H7 (cell line): Measurements from ENCODE around the gene UBE2K. TPM values are rescaled to one million over a fixed set of nuclear protein-coding genes. Genes with fewer than 3 reads are reported as not detected.
"Not testable (repeated sequence)": the region's sequence is repeated elsewhere in the genome, so short reads cannot be mapped to it uniquely, and the experiment has no call there.

Experiments used
- DNase-seq: peaks from one replicate; pipeline ENCODE4 v3.0.0; 2012
- H3K27me3 ChIP-seq: 2 replicates; pipeline ENCODE4 v1.6.0; 2011; ENCODE audit warnings: mild to moderate bottlenecking, low read length; ENCODE audit not compliant: control insufficient read depth, insufficient read depth
- H3K36me3 ChIP-seq: replicated peaks from 2 replicates; pipeline ENCODE4 v1.5.1; 2011; ENCODE audit warnings: low read length; ENCODE audit not compliant: control insufficient read depth, insufficient read depth
- H3K4me3 ChIP-seq: 2 replicates; pipeline ENCODE4 v1.5.1; 2011; ENCODE audit warnings: low read depth, mild to moderate bottlenecking, control low read depth, low read length, moderate library complexity; ENCODE audit not compliant: insufficient read depth
- total RNA-seq: library from RNA; depleted of rRNA; stranded (reverse); fragments of >200 nt; shearing (Covaris generic); gene quantifications from 2 replicates; pipeline ENCODE4 v1.2.3, GENCODE V29; 2014

UBE2K gene
- total RNA-seq, 1 experiment from 2014 or later: 26.4 TPM

DNA sequence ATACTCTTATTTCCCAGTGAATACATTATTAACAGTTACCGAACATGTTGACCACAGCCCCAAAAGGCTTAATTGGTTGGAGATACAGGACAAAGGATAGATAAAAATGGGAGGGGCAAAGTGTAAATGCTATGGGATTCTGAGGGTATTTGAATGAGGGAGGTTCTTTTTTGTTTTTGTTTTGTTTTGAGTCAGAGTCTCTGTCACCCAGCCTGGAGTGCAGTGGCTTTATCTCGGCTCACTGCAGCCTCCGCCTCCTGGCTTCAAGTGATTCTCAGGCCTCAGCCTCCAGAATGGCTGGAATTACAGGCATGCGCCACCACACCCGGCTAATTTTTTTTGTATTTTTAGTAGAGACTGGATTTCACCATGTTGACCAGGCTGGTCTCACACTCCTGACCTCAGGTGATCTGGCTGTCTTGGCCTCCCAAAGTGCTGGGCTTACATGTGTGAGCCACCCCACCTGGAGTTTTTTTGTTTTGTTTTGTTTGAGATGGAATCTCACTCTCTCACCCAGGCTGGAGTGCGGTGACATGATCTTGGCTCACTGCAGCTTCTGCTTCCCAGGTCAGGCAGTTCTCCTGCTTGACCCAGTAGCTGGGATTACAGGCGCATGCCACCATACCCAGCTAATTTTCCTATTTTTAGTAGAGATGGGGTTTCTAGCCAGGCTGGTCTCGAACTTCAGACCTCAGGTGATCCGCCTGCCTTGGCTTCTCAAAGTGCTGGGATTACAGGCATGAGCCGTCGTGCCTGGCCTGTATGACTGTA, 9.0 kb downstream of the UBE2K start:
- H3K36me3 ChIP-seq: no peaks in the 10 kb centered on the region
- no peak for DNase-seq
- no peaks in the 10 kb centered on the region for H3K27me3 ChIP-seq
- no peak overlapping the region for H3K4me3 ChIP-seq

- H3K36me3 ChIP-seq: no peaks in the 10 kb centered on the region
- no peak for DNase-seq
- no peak overlapping the region for H3K4me3 ChIP-seq
- no peaks in the 10 kb centered on the region for H3K27me3 ChIP-seq
Observed at GRCh38 chr4:39710098-39710896, 12.4 kb downstream of the UBE2K start.

DNA sequence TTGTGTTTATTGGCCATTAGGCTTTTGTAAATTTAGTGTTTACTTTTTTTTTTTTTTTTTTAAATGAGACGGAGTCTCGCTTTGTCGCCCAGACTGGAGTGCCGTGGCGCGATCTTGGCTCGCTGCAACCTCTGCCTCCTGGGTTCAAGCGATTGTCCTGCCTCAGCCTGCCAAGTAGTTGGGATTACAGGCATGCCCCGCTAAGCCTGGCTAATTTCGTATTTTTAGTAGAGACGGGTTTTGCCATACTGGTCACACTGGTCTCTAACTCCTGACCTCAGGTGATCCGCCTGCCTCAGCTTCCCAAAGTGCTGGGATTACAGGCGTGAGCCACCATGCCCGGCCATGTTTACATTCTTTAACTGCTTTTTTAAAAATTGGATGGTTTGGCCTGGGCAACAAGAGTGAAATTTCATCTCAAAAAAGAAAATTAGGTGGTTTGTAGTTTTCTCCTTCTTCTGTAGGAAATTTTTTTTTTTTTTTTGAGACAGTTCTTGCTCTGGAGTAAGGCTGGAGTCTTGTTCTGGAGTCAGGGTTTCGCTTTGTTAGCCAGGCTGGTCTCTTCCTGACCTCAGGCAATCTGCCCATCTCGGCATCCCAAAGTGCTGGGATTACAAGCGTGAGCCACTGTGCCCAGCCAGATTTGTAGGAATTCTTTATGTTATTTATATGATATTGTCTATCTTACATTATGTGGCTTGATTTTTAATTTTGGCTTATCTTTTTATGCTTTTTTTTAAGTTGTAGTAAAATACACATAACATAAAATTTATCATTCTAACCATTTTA, 15.1 kb downstream of the UBE2K start:
- Histone ChIP-seq H3K4me3 (no peak overlapping the region), H3K27me3 (no peaks in the 10 kb centered on the region), H3K36me3 (no peaks in the 10 kb centered on the region; the same call in 1 of the 2 replicates)
- no peak for DNase-seq

DNA sequence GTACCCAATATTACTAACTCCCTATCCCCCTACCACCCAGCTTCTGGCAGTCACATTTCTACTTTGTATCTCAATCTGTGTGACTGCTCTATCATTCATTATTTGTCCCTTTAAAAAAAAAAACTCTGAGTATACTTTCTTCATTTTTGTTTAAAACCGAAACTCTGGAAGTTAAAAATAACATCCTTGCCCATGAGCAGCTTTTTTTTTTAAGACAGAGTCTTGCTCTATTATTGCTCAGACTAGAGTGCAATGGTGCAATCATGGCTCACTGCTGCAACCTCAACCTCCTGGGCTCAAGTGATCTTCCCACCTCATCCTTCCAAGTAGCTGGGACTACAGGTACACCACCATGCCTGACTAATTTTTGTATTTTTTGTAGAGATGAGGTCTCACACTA, 15.8 kb downstream of the UBE2K start:
- no peak overlapping the region for H3K4me3 ChIP-seq
- H3K27me3 ChIP-seq: no peaks in the 10 kb centered on the region
- no peaks in the 10 kb centered on the region; the same call in 1 of the 2 replicates for H3K36me3 ChIP-seq
- DNase-seq: no peak

- H3K36me3 ChIP-seq: no peaks in the 10 kb centered on the region; the same call in 1 of the 2 replicates
- DNase-seq: no peak
- H3K27me3 ChIP-seq: no peaks in the 10 kb centered on the region
- H3K4me3 ChIP-seq: no peak overlapping the region
Observed at GRCh38 chr4:39714166-39714565, 16.2 kb downstream of the UBE2K start.

GRCh38 chr4:39715788-39716187, 17.9 kb downstream of the UBE2K start:
- Histone ChIP-seq H3K27me3 (no peaks in the 10 kb centered on the region), H3K4me3 (no peak overlapping the region), H3K36me3 (no peaks in the 10 kb centered on the region; the same call in 1 of the 2 replicates)
- DNase-seq: no peak

DNA sequence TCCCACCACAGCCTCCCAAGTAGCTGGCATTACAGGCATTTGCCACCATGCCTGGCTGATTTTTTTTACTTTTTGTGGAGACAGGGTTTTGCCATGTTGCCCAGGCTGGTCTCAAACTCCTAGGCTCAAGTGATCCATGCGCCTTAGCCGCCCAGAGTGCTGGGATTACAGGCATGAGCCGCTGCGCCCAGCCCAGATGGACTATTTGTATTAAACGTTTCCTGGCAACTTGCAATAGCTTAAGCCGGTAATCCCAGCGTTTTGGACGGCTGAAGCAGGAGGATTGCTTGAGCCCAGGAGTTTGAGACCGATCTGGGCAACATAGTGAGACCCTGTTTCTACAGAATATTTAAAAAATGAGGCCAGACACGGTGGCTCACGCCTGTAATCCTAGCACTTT, 18.4 kb downstream of the UBE2K start:
- DNase-seq: no peak
- Histone ChIP-seq H3K36me3 (no peaks in the 10 kb centered on the region; the same call in 1 of the 2 replicates), H3K4me3 (no peak overlapping the region), H3K27me3 (no peaks in the 10 kb centered on the region)

- H3K4me3 ChIP-seq, H3K36me3 ChIP-seq, DNase-seq, H3K27me3 ChIP-seq: not testable (repeated sequence)
Observed at GRCh38 chr4:39717743-39718142, 19.8 kb downstream of the UBE2K start.

- DNase-seq: no peak
- no peaks in the 10 kb centered on the region; the same call in none of the 2 replicates for H3K36me3 ChIP-seq
- no peaks in the 10 kb centered on the region for H3K27me3 ChIP-seq
- H3K4me3 ChIP-seq: no peak overlapping the region
Observed at GRCh38 chr4:39718366-39719323, 20.7 kb downstream of the UBE2K start.

DNA sequence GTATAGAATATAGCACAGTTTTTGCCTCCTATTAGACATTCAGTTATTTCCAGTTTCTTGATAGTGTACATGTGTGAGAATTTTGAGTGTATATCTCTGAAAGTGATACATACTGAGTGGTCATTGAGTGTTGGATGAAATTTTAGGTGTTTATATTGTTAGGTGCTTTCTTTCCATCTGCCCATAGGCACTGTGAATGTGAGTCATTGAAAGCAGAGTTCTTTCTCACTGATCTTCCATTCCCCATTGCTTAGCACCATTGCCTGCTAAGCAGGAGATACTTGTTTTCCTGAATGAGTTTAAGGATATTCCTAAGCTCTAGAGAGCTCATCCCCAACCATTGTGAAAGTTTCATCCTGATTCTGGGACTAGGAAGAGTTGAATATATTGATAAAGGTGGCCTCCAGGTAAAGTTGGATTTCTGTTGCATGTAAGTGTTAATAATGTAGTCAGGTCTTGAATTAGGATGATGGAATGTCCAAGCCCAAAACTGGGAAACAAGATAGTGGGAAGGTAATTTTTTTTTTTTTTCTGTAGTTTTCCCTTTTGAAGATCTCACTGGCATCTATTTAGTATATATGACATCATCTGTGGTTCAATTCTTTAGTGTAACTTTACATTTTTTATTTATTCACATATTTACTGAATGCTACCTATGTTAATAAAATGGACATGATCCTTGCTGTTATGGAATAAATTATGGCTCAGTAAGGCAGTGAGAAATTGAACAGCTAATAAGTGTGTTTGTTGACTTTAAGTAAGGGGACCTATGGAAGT, 22.1 kb downstream of the UBE2K start:
- DNase-seq: no peak

DNA sequence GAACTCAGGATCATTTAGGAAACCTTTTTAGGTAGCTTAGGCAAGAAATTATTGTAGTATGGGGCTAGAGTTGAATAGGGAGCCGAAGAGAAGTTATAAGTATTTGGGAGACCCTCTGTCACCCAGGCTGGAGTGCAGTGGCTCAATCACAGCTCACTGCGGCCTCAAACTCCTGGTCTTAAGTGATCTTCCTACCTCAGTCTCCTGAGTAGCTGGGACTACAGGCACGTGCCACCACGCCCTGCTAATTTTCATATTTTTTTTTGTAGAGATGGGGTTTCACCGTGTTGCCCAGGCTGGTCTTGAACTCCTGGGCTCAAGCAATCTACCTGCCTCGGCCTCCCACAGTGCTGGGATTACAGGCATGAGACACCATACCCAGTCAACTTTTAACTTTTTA, 23.3 kb downstream of the UBE2K start:
- H3K4me3 ChIP-seq, H3K27me3 ChIP-seq, H3K36me3 ChIP-seq, DNase-seq: not testable (repeated sequence)

More for the DNA sequence above, 22.1 kb downstream of the UBE2K start:
- Histone ChIP-seq H3K36me3 (no peaks in the 10 kb centered on the region; the same call in none of the 2 replicates), H3K27me3 (no peaks in the 10 kb centered on the region), H3K4me3 (no peak overlapping the region)

DNA sequence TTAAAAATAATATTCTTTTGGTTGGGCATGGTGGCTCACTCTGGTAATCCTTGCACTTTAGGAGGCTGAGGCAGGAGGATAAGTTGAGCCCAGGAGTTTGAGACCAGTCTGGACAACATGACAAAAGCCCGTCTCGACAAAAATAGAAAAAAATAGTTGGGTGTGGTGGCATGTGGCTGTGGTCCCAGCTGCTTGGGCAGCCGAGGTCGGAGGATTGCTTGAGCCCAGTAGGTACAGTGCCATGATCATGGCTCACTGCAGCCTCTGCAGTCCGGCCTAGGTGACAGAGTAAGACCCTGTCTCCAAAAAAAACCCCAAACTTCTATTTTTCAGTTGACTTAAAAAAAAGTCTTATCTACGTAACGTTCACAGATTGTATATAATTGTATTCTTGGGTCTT, 23.9 kb downstream of the UBE2K start:
- no peak overlapping the region for H3K4me3 ChIP-seq
- no peak for DNase-seq
- H3K27me3 ChIP-seq: no peaks in the 10 kb centered on the region
- H3K36me3 ChIP-seq: no peaks in the 10 kb centered on the region; the same call in none of the 2 replicates

- Histone ChIP-seq H3K4me3 (no peak overlapping the region), H3K27me3 (no peaks in the 10 kb centered on the region), H3K36me3 (no peaks in the 10 kb centered on the region)
- DNase-seq: no peak
Observed at GRCh38 chr4:39729557-39729956, 31.6 kb downstream of the UBE2K start.
